ENCODE measurements around the gene WDR6. TPM values are rescaled to one million over a fixed set of nuclear protein-coding genes. Genes with fewer than 3 reads are reported as not detected.

The WDR6 gene
- total RNA-seq, 2 experiments from 2014 or later, result 141 to 142 TPM

- CTCF ChIA-PET, result interaction anchor here (0.9 to 6.1 kb wide), 7 partner anchors 13 to 425 kb away, joined by 3 to 63 read pairs (median 3); partner anchors contain the start of genes ARIH2, DALRD3, NDUFAF3 and WDR6
- POLR2A ChIA-PET, result interaction anchor here (0.6 to 3.4 kb wide), 10 partner anchors 10 to 350 kb away, joined by 3 to 35 read pairs (median 3); partner anchors contain the start of genes NDUFAF3, USP4 and WDR6
These were observed 17.2 kb upstream of the WDR6 start, which contains the start of gene P4HTM for GRCh38 chr3:48989796-48990635. P4HTM (plus strand) TSS chr3:48990241; CDS start chr3:48990257, 16 bp downstream.

- CTCF ChIA-PET, result interaction anchor here (5.6 to 6.1 kb wide), 2 partner anchors 17 to 30 kb away, joined by 47 to 63 read pairs; partner anchors contain the start of genes DALRD3, NDUFAF3 and WDR6
These were observed 16.3 kb upstream of the WDR6 start for GRCh38 chr3:48990636-48991469.

GRCh38 chr3:48991851-48992545 lies 15.2 kb upstream of the WDR6 start:
- CTCF ChIA-PET, result interaction anchor here (5.6 to 6.1 kb wide), 2 partner anchors 16 to 28 kb away, joined by 47 to 63 read pairs; partner anchors contain the start of genes DALRD3, NDUFAF3 and WDR6
- POLR2A ChIA-PET, result interaction anchor here (0.6 to 3.4 kb wide), 4 partner anchors 15 to 37 kb away, joined by 4 to 35 read pairs (median 6); partner anchors contain the start of genes IMPDH2, NDUFAF3 and WDR6

More at GRCh38 chr3:48990636-48991469, 16.3 kb upstream of the WDR6 start:
- POLR2A ChIA-PET, result interaction anchor here (0.6 to 3.4 kb wide), 4 partner anchors 16 to 52 kb away, joined by 3 to 35 read pairs (median 8); partner anchors contain the start of genes NDUFAF3 and WDR6

- POLR2A ChIA-PET, result no interaction called here
- CTCF ChIA-PET, result interaction anchor here (2.2 kb wide), 1 partner anchor 13 kb away, joined by 6 read pairs; the partner anchor contains the start of gene WDR6
These were observed 13.4 kb upstream of the WDR6 start for GRCh38 chr3:48993834-48994233.

- ChIA-PET POLR2A (interaction anchor here (0.6 kb wide), 2 partner anchors 10 to 373 kb away, joined by 3 to 4 read pairs; partner anchors contain the start of gene WDR6), CTCF (interaction anchor here (0.6 to 2.0 kb wide), 5 partner anchors 9 to 438 kb away, joined by 3 to 6 read pairs (median 4); partner anchors contain the start of gene IMPDH2)
These were observed 10.6 kb upstream of the WDR6 start for GRCh38 chr3:48996640-48997039.

GRCh38 chr3:48997102-48997635 lies 10.0 kb upstream of the WDR6 start:
- ChIA-PET CTCF (interaction anchor here (0.6 to 2.0 kb wide), 5 partner anchors 9 to 439 kb away, joined by 3 to 6 read pairs (median 4); partner anchors contain the start of gene IMPDH2), POLR2A (interaction anchor here (0.6 kb wide), 2 partner anchors 10 to 374 kb away, joined by 3 to 4 read pairs; partner anchors contain the start of gene WDR6)

- POLR2A ChIA-PET, result interaction anchor here (0.5 to 0.8 kb wide), 3 partner anchors 9 to 60 kb away, joined by 3 to 6 read pairs (median 4); partner anchors contain the start of gene WDR6
- CTCF ChIA-PET, result interaction anchor here (0.7 to 2.0 kb wide), 4 partner anchors 10 to 440 kb away, joined by 3 to 6 read pairs (median 4); partner anchors contain the start of gene WDR6
These were observed 9.2 kb upstream of the WDR6 start for GRCh38 chr3:48997714-48998637.

GRCh38 chr3:48999085-48999858 lies 7.9 kb upstream of the WDR6 start:
- CTCF ChIA-PET, result no interaction called here
- POLR2A ChIA-PET, result interaction anchor here (1.5 kb wide), 1 partner anchor 10 kb away, joined by 4 read pairs; the partner anchor contains the start of gene P4HTM

GRCh38 chr3:49001155-49001554 lies 6.0 kb upstream of the WDR6 start:
- POLR2A ChIA-PET, result no interaction called here
- CTCF ChIA-PET, result interaction anchor here (1.1 to 1.2 kb wide), 2 partner anchors 13 to 17 kb away, joined by 3 to 4 read pairs; partner anchors contain the start of gene DALRD3

- CTCF ChIA-PET, result interaction anchor here (0.5 to 1.2 kb wide), 3 partner anchors 15 to 76 kb away, joined by 3 to 5 read pairs (median 3); no protein-coding TSS in a partner anchor
- POLR2A ChIA-PET, result no interaction called here
These were observed 2.6 kb upstream of the WDR6 start for GRCh38 chr3:49004352-49005302.

GRCh38 chr3:49005303-49005680 lies 1.9 kb upstream of the WDR6 start:
- ChIA-PET CTCF (interaction anchor here (0.5 to 1.2 kb wide), 2 partner anchors 17 to 76 kb away, joined by 3 to 5 read pairs; no protein-coding TSS in a partner anchor), POLR2A (interaction anchor here (3.5 kb wide), 1 partner anchor 15 kb away, joined by 35 read pairs; the partner anchor contains the start of gene P4HTM)

GRCh38 chr3:49005998-49006397 lies 1.2 kb upstream of the WDR6 start:
- ChIA-PET CTCF (interaction anchor here (0.9 to 6.8 kb wide), 4 partner anchors 9 to 88 kb away, joined by 4 to 66 read pairs (median 26); partner anchors contain the start of genes DALRD3, NDUFAF3, P4HTM and QRICH1), POLR2A (interaction anchor here (3.5 to 4.4 kb wide), 2 partner anchors 15 to 16 kb away, joined by 35 to 90 read pairs; partner anchors contain the start of genes DALRD3, NDUFAF3 and P4HTM)

GRCh38 chr3:49006408-49007067 lies 653 bp upstream of the WDR6 start:
- ChIA-PET CTCF (interaction anchor here (0.7 to 6.8 kb wide), 9 partner anchors 10 to 345 kb away, joined by 3 to 66 read pairs (median 4); partner anchors contain the start of genes DALRD3, IMPDH2, NDUFAF3 and P4HTM), POLR2A (interaction anchor here (0.5 to 4.4 kb wide), 11 partner anchors 10 to 396 kb away, joined by 3 to 90 read pairs (median 4); partner anchors contain the start of genes DALRD3, IMPDH2, IP6K2 and NDUFAF3)
